ENCODE measurements around the gene ITPKB.

ITPKB gene

DNA sequence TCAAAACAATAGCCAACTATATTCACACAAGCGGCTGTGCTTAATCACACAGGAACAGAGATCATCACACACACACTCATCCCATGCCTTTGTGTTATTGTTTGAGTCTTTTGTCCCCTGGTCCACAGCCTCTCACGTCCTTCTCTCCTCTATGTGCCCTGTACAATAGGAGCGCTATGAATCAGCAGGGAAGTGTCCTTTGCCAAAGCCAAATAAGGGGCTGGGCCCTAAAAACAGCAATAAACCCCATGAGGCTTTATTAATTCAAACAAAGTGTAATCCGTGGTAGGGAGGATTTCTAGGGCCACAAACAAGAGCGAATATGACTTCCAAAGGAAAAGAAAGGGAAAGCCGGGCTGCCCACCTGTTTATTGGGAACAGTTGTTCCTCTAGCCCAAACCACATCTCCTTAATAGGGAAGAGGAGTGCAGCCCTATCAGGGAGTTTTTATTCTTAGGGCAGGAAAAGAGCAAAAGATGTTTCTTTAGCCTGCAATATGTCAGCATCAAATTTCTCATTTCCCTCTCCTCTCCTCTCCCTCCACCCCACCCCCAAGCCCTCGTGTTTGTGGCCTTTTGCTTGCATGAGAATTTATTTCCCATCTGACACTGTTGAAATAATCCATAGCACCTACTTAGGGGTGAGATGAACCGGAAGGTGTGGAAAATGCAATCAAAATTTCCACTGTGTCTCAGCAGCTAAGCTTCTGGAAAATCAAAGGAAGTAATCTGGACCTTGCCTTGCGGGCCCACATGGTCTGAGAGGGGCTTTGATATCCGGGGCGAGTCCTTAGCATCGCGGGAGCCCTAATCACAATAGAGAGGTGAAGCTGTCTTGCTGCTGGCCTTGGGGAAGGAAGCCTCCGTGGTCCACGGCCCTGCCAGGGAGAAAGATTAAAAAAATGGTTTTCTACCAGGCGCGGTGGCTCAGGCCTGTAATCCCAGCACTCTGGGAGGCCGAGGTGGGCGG lies 45.3 kb upstream of the ITPKB start:
- DNase-seq (ENCODE audit: extremely low read depth, insufficient read length): no peak
- Histone ChIP-seq H3K27me3 (replicated peaks; ENCODE audit: control insufficient read depth, insufficient read depth, low read length) (no peaks in the 10 kb centered on the region), H3K36me3 (ENCODE audit: control insufficient read depth, insufficient read depth, low read length) (no peaks in the 10 kb centered on the region), H3K4me3 (replicated peaks; ENCODE audit: low read depth, low read length) (no peak overlapping the region)
- TF ChIP-seq, protein P1, sequence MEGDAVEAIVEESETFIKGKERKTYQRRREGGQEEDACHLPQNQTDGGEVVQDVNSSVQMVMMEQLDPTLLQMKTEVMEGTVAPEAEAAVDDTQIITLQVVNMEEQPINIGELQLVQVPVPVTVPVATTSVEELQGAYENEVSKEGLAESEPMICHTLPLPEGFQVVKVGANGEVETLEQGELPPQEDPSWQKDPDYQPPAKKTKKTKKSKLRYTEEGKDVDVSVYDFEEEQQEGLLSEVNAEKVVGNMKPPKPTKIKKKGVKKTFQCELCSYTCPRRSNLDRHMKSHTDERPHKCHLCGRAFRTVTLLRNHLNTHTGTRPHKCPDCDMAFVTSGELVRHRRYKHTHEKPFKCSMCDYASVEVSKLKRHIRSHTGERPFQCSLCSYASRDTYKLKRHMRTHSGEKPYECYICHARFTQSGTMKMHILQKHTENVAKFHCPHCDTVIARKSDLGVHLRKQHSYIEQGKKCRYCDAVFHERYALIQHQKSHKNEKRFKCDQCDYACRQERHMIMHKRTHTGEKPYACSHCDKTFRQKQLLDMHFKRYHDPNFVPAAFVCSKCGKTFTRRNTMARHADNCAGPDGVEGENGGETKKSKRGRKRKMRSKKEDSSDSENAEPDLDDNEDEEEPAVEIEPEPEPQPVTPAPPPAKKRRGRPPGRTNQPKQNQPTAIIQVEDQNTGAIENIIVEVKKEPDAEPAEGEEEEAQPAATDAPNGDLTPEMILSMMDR (IDR thresholded peaks at IDR 0.05; ENCODE audit: insufficient read depth, low read length, poor library complexity, severe bottlenecking): no peak

DNA sequence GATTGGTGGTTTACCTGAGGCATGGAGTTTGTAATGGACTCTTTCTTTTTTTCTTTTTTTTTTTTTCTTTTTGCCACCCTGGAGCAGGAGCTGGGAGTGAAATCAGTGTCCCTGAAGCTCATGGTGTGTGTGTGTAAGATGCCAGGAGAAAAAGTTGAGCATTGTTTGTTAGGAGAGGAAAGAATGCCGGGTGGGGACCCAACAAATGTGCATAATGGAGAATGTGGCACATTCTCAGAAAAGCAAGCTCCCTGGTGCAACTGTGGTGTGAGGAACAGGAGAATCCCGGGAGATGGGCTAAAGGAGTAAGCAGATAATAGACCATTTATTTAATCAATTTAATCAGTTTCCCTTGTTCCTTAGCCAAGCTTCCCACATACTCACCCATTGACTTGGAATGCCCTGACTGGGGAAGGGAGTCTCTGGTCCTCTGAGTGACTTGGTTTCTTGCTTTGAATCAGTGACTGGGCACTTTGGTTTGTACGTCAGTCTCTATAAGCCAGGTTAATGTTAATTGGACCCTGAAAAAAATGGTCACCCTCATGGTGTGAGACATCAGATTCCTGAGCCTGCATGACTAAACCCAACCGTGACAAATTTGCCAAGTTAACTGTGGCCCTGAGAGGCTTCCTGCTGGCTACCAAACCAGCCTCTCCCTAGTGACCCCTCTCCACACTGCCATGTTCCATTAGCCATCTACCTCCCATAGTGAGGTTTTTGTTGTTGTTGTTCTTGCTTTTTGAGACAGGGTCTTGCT lies 43.9 kb upstream of the ITPKB start:
- no peak overlapping the region for H3K4me3 ChIP-seq (replicated peaks; ENCODE audit: low read depth, low read length)
- TF ChIP-seq, protein P1 (IDR thresholded peaks at IDR 0.05; ENCODE audit: insufficient read depth, low read length, poor library complexity, severe bottlenecking): no peak
- no peaks in the 10 kb centered on the region for H3K27me3 ChIP-seq (replicated peaks; ENCODE audit: control insufficient read depth, insufficient read depth, low read length)
- no peak for DNase-seq (ENCODE audit: extremely low read depth, insufficient read length)
- no peaks in the 10 kb centered on the region for H3K36me3 ChIP-seq (ENCODE audit: control insufficient read depth, insufficient read depth, low read length)

DNA sequence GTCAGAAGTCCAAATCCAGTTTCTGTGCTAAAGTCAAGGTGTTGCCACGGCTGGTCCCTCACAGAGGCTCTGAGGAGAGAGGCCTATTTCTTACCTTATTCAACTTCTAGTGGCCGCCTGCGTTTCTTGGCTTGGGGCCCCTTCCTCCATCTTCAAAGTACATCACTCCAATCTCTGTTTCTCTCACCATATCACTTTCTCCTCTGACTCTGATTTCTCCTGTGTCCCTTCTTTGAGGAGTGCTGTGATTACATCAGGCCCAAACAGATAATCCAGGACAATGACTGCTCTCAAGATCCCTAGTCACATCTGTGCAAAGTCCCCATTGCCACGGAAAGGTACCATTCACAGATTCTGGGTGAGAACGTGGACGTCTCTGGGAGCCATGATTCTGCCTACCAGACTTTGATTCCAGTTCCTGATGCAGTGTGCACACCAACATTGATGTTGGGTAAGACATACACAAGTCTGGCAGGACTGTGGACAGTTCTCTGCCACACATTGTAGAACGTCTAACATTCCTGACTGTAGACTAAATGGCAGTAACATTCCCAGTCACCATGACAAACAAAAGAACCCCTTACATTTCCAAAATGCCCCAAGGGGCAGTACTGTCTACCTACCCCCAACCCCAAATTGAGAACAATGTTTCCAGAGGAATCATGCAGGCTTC lies 43.0 kb upstream of the ITPKB start:
- DNase-seq (ENCODE audit: extremely low read depth, insufficient read length): no peak
- TF ChIP-seq, protein P1 (IDR thresholded peaks at IDR 0.05; ENCODE audit: insufficient read depth, low read length, poor library complexity, severe bottlenecking): no peak
- no peaks in the 10 kb centered on the region for H3K27me3 ChIP-seq (replicated peaks; ENCODE audit: control insufficient read depth, insufficient read depth, low read length)
- no peak overlapping the region for H3K4me3 ChIP-seq (replicated peaks; ENCODE audit: low read depth, low read length)
- no peaks in the 10 kb centered on the region for H3K36me3 ChIP-seq (ENCODE audit: control insufficient read depth, insufficient read depth, low read length)

DNA sequence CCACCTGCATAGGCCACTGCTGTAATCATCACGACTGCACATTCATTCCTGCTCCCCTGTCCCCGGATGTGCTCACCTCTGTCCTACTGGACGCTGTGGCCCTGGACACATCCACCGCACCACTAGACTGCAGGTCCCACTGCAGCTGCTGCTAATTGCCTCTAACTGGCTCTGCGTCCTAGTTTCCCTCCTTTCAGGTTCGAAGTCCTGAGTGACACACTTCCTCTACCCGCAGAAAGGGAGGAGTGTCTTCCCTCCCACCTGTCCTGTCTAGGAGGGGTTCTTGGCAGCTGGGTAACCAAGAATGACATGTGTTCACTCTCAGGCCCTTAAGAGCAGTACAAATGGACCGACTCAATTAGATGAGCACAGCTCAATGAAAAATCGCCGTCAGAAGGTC lies 40.5 kb upstream of the ITPKB start:
- Histone ChIP-seq H3K27me3 (replicated peaks; ENCODE audit: control insufficient read depth, insufficient read depth, low read length) (no peaks in the 10 kb centered on the region), H3K4me3 (replicated peaks; ENCODE audit: low read depth, low read length) (no peak overlapping the region), H3K36me3 (ENCODE audit: control insufficient read depth, insufficient read depth, low read length) (no peaks in the 10 kb centered on the region)
- no peak for DNase-seq (ENCODE audit: extremely low read depth, insufficient read length)
- TF ChIP-seq, protein P1 (IDR thresholded peaks at IDR 0.05; ENCODE audit: insufficient read depth, low read length, poor library complexity, severe bottlenecking): no peak

DNA sequence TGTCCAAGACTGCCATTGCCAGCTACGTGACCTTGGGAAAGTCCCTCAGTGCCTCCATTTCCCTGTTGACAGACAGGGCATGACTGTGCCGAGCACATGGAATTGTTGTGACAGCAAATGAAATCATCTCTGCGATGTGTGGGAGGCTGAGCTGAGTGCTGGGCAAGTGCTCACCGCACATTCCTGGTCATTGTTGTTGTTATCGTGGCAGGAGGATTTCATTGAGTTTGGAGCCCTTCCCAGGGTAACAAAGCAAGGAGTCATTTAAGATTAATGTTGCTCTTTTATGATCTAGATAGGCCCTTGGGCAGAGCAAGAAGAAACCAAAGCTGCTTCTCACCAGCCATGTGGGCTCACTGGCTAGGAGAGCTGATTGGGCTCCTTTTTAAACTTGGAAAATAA lies 39.6 kb upstream of the ITPKB start:
- Histone ChIP-seq H3K4me3 (replicated peaks; ENCODE audit: low read depth, low read length) (no peak overlapping the region), H3K27me3 (replicated peaks; ENCODE audit: control insufficient read depth, insufficient read depth, low read length) (no peaks in the 10 kb centered on the region), H3K36me3 (ENCODE audit: control insufficient read depth, insufficient read depth, low read length) (no peaks in the 10 kb centered on the region)
- TF ChIP-seq, protein P1 (IDR thresholded peaks at IDR 0.05; ENCODE audit: insufficient read depth, low read length, poor library complexity, severe bottlenecking): no peak
- DNase-seq (ENCODE audit: extremely low read depth, insufficient read length): no peak
